ENCODE measurements around the gene TEDC2. TPM values are rescaled to one million over a fixed set of nuclear protein-coding genes. Genes with fewer than 3 reads are reported as not detected.

TEDC2 gene
- total RNA-seq, 3 donors from 2014 or later: 26.0 to 37.5 (median 32.7) TPM

GRCh38 chr16:2466667-2467527 lies 7.0 kb downstream of the TEDC2 start:
- Mint-ChIP-seq H3K4me3 (no peak overlapping the region), H3K9me3 (no peaks in the 10 kb centered on the region), H3K36me3 (ENCODE audit: insufficient read depth) (no peaks in the 10 kb centered on the region), H3K4me1 (ENCODE audit: low read depth) (peaks cover 3% of the 10 kb centered on the region), H3K27me3 (ENCODE audit: low read depth) (peaks cover 28% of the 10 kb centered on the region)
- ATAC-seq: no peak
- no peak for DNase-seq

DNA sequence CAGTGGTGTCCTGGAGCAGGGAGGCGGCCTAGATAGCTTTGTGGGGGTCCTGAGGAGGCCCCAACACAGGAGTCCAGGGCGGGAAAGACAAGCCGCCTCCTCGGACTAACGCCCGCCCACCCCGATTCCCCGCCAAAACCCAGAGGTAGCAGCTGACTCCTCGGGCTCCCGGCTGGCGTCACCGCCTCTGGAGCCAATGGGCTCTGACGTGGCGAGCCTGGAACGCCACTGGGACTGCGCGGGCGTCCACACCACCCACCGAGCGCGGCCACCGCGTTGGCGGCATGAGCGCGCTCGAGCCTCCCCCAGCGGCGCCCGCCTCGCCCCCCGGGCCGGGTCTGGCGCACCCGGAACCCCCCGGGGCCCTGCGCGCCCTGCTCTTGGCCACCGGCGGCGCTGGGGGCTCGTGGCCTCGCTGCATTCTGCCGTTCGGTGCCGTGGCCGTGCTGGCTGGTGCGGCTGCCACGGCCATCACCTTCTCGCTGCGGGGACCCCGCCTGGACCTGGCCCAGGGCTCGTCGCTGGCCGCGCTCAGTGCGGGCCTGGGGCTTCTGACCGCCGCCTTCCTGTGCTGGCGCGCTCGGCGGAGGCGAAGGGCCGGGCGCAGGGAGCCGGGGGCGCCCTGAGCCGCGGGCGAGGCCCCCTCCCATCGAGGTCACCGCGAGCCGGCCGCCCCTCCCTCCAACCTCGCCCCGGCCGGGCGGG lies 7.8 kb downstream of the TEDC2 start:
- H3K9me3 Mint-ChIP-seq: no peaks in the 10 kb centered on the region
- DNase-seq: no peak
- H3K4me3 Mint-ChIP-seq: no peak overlapping the region
- H3K36me3 Mint-ChIP-seq (ENCODE audit: insufficient read depth): no peaks in the 10 kb centered on the region
- peak; percentile 29 to 32 for ATAC-seq
- H3K4me1 Mint-ChIP-seq (ENCODE audit: low read depth): peaks cover 3% of the 10 kb centered on the region
- peaks cover 29% of the 10 kb centered on the region for H3K27me3 Mint-ChIP-seq (ENCODE audit: low read depth)

DNA sequence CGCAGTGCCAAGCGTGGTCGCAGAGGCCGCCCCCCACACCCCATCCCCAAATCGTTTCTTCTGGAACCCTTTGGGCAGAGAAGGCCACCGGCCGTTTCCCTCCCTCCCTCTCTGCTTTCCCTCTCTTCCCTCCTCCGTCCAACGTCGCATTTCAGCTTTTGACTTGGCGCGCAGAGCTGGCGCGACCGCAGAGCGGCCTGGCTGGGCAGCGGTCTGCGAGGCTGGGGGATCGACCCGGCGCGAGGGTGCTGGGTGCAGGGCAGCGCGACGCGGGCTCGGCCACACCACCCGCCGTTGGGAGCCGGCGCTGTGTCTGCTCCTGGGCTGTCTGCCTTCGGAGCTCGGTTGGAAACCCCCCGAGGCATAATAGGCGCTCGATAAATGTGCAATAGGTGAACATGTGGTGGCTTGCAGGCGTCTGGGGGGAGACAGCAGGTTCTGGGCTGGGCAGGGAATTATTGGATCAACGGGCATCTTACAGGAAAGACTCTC lies 8.4 kb downstream of the TEDC2 start:
- no peak for DNase-seq
- ATAC-seq: peak; percentile 38 to 44
- Mint-ChIP-seq H3K27me3 (ENCODE audit: low read depth) (peaks cover 35% of the 10 kb centered on the region), H3K9me3 (no peaks in the 10 kb centered on the region), H3K36me3 (ENCODE audit: insufficient read depth) (no peaks in the 10 kb centered on the region), H3K4me1 (ENCODE audit: low read depth) (peaks cover 7% of the 10 kb centered on the region), H3K4me3 (no peak overlapping the region)

- Mint-ChIP-seq H3K4me1 (ENCODE audit: low read depth) (peaks cover 8% of the 10 kb centered on the region), H3K27me3 (ENCODE audit: low read depth) (peaks cover 36% of the 10 kb centered on the region), H3K9me3 (no peaks in the 10 kb centered on the region), H3K36me3 (ENCODE audit: insufficient read depth) (no peaks in the 10 kb centered on the region), H3K4me3 (no peak overlapping the region)
- DNase-seq (no peak), ATAC-seq (no peak)
Observed at GRCh38 chr16:2468725-2469398, 9.0 kb downstream of the TEDC2 start.

- Mint-ChIP-seq H3K27me3 (ENCODE audit: low read depth) (peaks cover 36% of the 10 kb centered on the region), H3K4me3 (no peak overlapping the region), H3K36me3 (ENCODE audit: insufficient read depth) (no peaks in the 10 kb centered on the region), H3K4me1 (ENCODE audit: low read depth) (peaks cover 8% of the 10 kb centered on the region), H3K9me3 (no peaks in the 10 kb centered on the region)
- DNase-seq (no peak), ATAC-seq (no peak)
Observed at GRCh38 chr16:2469399-2470233, 9.7 kb downstream of the TEDC2 start.

DNA sequence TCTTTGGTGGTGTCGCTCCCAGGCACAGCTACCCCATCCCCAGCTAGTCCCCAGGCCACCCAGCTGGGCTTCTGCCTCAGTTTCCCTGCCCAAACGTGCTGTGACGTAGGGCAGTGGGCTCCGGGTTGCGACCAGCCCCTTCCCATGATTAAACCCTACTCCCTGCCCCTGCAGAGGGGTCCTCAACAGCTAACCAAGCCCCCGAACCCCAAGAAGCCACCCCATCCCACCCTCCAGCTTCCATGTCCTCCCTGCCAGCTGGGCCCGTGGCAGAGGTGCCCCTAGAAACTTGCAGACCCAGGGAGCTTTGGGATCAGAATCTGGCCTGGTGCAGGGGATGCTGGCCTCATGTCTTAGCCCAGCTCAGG lies 10.3 kb downstream of the TEDC2 start:
- Mint-ChIP-seq H3K4me3 (no peak overlapping the region), H3K27me3 (ENCODE audit: low read depth) (peaks cover 36% of the 10 kb centered on the region), H3K36me3 (ENCODE audit: insufficient read depth) (no peaks in the 10 kb centered on the region), H3K9me3 (no peaks in the 10 kb centered on the region), H3K4me1 (ENCODE audit: low read depth) (peaks cover 8% of the 10 kb centered on the region)
- DNase-seq: no peak
- no peak for ATAC-seq

- DNase-seq: no peak
- peaks cover 36% of the 10 kb centered on the region for H3K27me3 Mint-ChIP-seq (ENCODE audit: low read depth)
- H3K4me3 Mint-ChIP-seq: no peak overlapping the region
- no peaks in the 10 kb centered on the region for H3K9me3 Mint-ChIP-seq
- no peaks in the 10 kb centered on the region for H3K36me3 Mint-ChIP-seq (ENCODE audit: insufficient read depth)
- ATAC-seq: no peak
- peaks cover 8% of the 10 kb centered on the region for H3K4me1 Mint-ChIP-seq (ENCODE audit: low read depth)
Observed at GRCh38 chr16:2470603-2471015, 10.7 kb downstream of the TEDC2 start.

DNA sequence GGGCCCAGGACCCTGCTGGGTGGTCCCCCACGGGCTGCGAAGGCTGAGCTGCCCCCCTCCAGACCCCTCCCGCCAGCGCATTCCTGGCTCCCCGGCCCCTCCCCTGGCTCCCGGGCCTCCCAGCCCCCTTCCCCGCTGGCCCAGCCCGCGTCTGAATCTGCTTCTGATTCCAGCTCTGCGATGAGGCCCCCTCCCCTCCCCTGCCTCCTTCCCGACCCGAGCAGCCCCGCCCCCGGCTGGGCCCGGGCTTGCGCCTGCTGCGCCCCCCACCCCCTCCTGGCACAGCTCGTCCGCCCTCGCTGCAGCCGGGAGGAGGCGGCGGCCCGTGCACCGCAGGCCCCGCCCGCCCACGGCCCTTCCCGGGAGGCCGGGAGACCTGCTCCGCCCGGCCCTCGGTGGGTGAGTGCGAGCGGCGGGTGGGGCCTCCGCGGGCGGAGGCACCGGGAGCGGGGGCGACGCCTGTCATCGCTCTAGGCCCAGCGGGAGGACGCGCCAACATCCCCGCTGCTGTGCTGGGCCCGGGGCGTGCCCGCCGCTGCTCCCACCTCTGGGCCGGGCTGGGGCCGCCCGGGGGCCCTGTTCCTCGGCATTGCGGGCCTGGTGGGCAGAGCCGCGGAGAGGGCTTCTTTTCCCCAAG lies 11.2 kb downstream of the TEDC2 start, which contains the start of gene NTN3:
NTN3 (plus strand) TSS at position 282 of the 637 bp plus-strand sequence. CDS start 405 bp downstream, outside the sequence.
- Mint-ChIP-seq H3K27me3 (ENCODE audit: low read depth) (peaks cover 36% of the 10 kb centered on the region), H3K9me3 (no peaks in the 10 kb centered on the region), H3K36me3 (ENCODE audit: insufficient read depth) (no peaks in the 10 kb centered on the region), H3K4me1 (ENCODE audit: low read depth) (peaks cover 10% of the 10 kb centered on the region), H3K4me3 (no peak within 1 kb of the TSS)
- no peak for ATAC-seq
- no peak for DNase-seq

DNA sequence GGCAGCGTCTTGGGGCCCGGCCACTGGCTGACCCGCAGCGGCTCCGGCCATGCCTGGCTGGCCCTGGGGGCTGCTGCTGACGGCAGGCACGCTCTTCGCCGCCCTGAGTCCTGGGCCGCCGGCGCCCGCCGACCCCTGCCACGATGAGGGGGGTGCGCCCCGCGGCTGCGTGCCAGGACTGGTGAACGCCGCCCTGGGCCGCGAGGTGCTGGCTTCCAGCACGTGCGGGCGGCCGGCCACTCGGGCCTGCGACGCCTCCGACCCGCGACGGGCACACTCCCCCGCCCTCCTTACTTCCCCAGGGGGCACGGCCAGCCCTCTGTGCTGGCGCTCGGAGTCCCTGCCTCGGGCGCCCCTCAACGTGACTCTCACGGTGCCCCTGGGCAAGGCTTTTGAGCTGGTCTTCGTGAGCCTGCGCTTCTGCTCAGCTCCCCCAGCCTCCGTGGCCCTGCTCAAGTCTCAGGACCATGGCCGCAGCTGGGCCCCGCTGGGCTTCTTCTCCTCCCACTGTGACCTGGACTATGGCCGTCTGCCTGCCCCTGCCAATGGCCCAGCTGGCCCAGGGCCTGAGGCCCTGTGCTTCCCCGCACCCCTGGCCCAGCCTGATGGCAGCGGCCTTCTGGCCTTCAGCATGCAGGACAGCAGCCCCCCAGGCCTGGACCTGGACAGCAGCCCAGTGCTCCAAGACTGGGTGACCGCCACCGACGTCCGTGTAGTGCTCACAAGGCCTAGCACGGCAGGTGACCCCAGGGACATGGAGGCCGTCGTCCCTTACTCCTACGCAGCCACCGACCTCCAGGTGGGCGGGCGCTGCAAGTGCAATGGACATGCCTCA lies 12.0 kb downstream of the TEDC2 start:
- no peaks in the 10 kb centered on the region for H3K9me3 Mint-ChIP-seq
- DNase-seq (no peak), ATAC-seq (no peak)
- peaks cover 34% of the 10 kb centered on the region for H3K27me3 Mint-ChIP-seq (ENCODE audit: low read depth)
- H3K4me1 Mint-ChIP-seq (ENCODE audit: low read depth): peaks cover 17% of the 10 kb centered on the region
- H3K4me3 Mint-ChIP-seq: no peak overlapping the region
- H3K36me3 Mint-ChIP-seq (ENCODE audit: insufficient read depth): no peaks in the 10 kb centered on the region

DNA sequence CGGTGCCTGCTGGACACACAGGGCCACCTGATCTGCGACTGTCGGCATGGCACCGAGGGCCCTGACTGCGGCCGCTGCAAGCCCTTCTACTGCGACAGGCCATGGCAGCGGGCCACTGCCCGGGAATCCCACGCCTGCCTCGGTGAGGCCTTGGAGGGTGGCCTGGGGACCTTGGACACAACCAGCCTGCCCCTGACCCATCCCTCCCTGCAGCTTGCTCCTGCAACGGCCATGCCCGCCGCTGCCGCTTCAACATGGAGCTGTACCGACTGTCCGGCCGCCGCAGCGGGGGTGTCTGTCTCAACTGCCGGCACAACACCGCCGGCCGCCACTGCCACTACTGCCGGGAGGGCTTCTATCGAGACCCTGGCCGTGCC lies 12.6 kb downstream of the TEDC2 start:
- Mint-ChIP-seq H3K4me3 (no peak overlapping the region), H3K9me3 (no peaks in the 10 kb centered on the region)

GRCh38 chr16:2472885-2473445 lies 13.1 kb downstream of the TEDC2 start:
- Mint-ChIP-seq H3K36me3 (ENCODE audit: insufficient read depth) (no peaks in the 10 kb centered on the region), H3K4me3 (peak overlapping the region; percentile 69), H3K4me1 (ENCODE audit: low read depth) (peaks cover 20% of the 10 kb centered on the region), H3K27me3 (ENCODE audit: low read depth) (peaks cover 29% of the 10 kb centered on the region), H3K9me3 (no peaks in the 10 kb centered on the region)
- no peak for ATAC-seq
- DNase-seq: no peak

More for the DNA sequence above, 12.6 kb downstream of the TEDC2 start:
- H3K27me3 Mint-ChIP-seq (ENCODE audit: low read depth): peaks cover 29% of the 10 kb centered on the region
- H3K36me3 Mint-ChIP-seq (ENCODE audit: insufficient read depth): no peaks in the 10 kb centered on the region
- peaks cover 17% of the 10 kb centered on the region for H3K4me1 Mint-ChIP-seq (ENCODE audit: low read depth)
- no peak for DNase-seq
- no peak for ATAC-seq

DNA sequence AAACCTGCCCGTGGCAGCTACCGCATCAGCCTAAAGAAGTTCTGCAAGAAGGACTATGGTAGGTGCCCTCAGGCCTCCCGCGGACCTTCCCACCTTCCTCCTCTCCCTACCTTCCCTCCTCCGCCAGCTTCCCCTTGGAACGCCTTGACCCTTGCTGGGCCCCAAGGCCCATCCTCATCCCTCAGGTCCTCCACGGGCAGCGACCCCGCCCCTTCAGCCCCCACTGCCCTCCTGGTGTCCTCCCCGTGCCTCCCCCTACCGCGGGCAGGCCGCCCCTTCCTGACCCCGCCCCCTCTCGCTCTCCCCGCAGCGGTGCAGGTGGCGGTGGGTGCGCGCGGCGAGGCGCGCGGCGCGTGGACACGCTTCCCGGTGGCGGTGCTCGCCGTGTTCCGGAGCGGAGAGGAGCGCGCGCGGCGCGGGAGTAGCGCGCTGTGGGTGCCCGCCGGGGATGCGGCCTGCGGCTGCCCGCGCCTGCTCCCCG lies 13.6 kb downstream of the TEDC2 start:
- H3K36me3 Mint-ChIP-seq (ENCODE audit: insufficient read depth): no peaks in the 10 kb centered on the region
- DNase-seq (peak; percentile 21), ATAC-seq (peak in 1 of 2 donors; percentile 0)
- H3K4me3 Mint-ChIP-seq: peak overlapping the region; percentile 69
- H3K27me3 Mint-ChIP-seq (ENCODE audit: low read depth): peaks cover 26% of the 10 kb centered on the region
- H3K9me3 Mint-ChIP-seq: no peaks in the 10 kb centered on the region
- H3K4me1 Mint-ChIP-seq (ENCODE audit: low read depth): peaks cover 20% of the 10 kb centered on the region

Measured in activated T-cell treated with anti-CD3 and anti-CD28 coated beads, Interleukin-2, amount 50 U/mL, for 4 hours (primary cell).